HEK293 (cell line): Measurements from ENCODE around the gene ADAMTS19.
A peak's percentile ranks its signal among the peaks of the same experiment; 100 is the strongest.

ENCODE experiments used
- BCL11A ChIP-seq: fragments of 450-650 bp; formaldehyde crosslinking; IDR thresholded peaks from 2 replicates; pipeline ENCODE4 v1.5.1; 2016; ENCODE audit warnings: low read depth, missing biosample characterization, missing genetic modification characterization
- KLF10 ChIP-seq: fragments of 450-650 bp; IDR thresholded peaks from 2 replicates; pipeline ENCODE4 v1.5.1; 2018; ENCODE audit warnings: missing biosample characterization, mild to moderate bottlenecking, missing genetic modification characterization
- KLF9 ChIP-seq: fragments of 450-650 bp; formaldehyde crosslinking; IDR thresholded peaks from 2 replicates; pipeline ENCODE4 v1.5.1; 2016; ENCODE audit warnings: missing biosample characterization, missing genetic modification characterization, low read depth
- MZF1 ChIP-seq: fragments of 450-650 bp; formaldehyde crosslinking; IDR thresholded peaks from 2 replicates; pipeline ENCODE4 v1.5.1; 2017; ENCODE audit warnings: missing biosample characterization, missing genetic modification characterization, borderline replicate concordance
- PRDM6 ChIP-seq: fragments of 450-650 bp; formaldehyde crosslinking; IDR thresholded peaks from 2 replicates; pipeline ENCODE4 v1.5.1; 2017; ENCODE audit warnings: missing biosample characterization, missing genetic modification characterization
- TRIM28 ChIP-seq: IDR thresholded peaks from 2 replicates; pipeline ENCODE4 v1.6.1; 2011; ENCODE audit warnings: low read length, control low read depth, borderline replicate concordance
- YY2 ChIP-seq: fragments of 450-650 bp; formaldehyde crosslinking; IDR thresholded peaks from 2 replicates; pipeline ENCODE4 v1.5.1; 2016; ENCODE audit warnings: missing biosample characterization, missing genetic modification characterization
- ZBTB1 ChIP-seq: fragments of 450-650 bp; formaldehyde crosslinking; IDR thresholded peaks from 2 replicates; pipeline ENCODE4 v1.5.1; 2016; ENCODE audit warnings: missing biosample characterization, missing genetic modification characterization
- ZBTB11 ChIP-seq: fragments of 450-650 bp; formaldehyde crosslinking; conservative IDR thresholded peaks from 2 replicates; pipeline ENCODE4 v1.5.1; 2016; ENCODE audit warnings: low read depth, missing biosample characterization, missing genetic modification characterization
- ZBTB8A ChIP-seq: fragments of 450-650 bp; formaldehyde crosslinking; IDR thresholded peaks from 2 replicates; pipeline ENCODE4 v1.5.1; 2016; ENCODE audit warnings: missing biosample characterization, missing genetic modification characterization
- ZFP3 ChIP-seq: fragments of 450-650 bp; formaldehyde crosslinking; IDR thresholded peaks from 2 replicates; pipeline ENCODE4 v1.5.1; 2016; ENCODE audit warnings: low read depth, missing biosample characterization, missing genetic modification characterization
- ZFP37 ChIP-seq: fragments of 450-650 bp; formaldehyde crosslinking; IDR thresholded peaks from 2 replicates; pipeline ENCODE4 v1.5.1; 2016; ENCODE audit warnings: missing biosample characterization, missing genetic modification characterization
- ZNF23 ChIP-seq: fragments of 450-650 bp; formaldehyde crosslinking; IDR thresholded peaks from 2 replicates; pipeline ENCODE4 v1.5.1; 2016; ENCODE audit warnings: missing biosample characterization, missing genetic modification characterization, borderline replicate concordance
- ZNF26 ChIP-seq: fragments of 450-650 bp; formaldehyde crosslinking; IDR thresholded peaks from 2 replicates; pipeline ENCODE4 v1.5.1; 2016; ENCODE audit warnings: missing biosample characterization, missing genetic modification characterization
- ZNF280D ChIP-seq: fragments of 450-650 bp; formaldehyde crosslinking; IDR thresholded peaks from 2 replicates; pipeline ENCODE4 v1.5.1; 2016; ENCODE audit warnings: missing biosample characterization, missing genetic modification characterization
- ZNF292 ChIP-seq: fragments of 450-650 bp; formaldehyde crosslinking; IDR thresholded peaks from 2 replicates; pipeline ENCODE4 v1.5.1; 2016; ENCODE audit warnings: low read depth, missing biosample characterization, missing genetic modification characterization, borderline replicate concordance
- ZNF449 ChIP-seq: fragments of 450-650 bp; formaldehyde crosslinking; IDR thresholded peaks from 2 replicates; pipeline ENCODE4 v1.5.1; 2017; ENCODE audit warnings: missing biosample characterization, mild to moderate bottlenecking, missing genetic modification characterization, moderate library complexity
- ZNF513 ChIP-seq: fragments of 450-650 bp; IDR thresholded peaks from 2 replicates; pipeline ENCODE4 v1.5.1; 2018; ENCODE audit warnings: missing biosample characterization, missing genetic modification characterization
- ZNF529 ChIP-seq: fragments of 450-650 bp; formaldehyde crosslinking; IDR thresholded peaks from 2 replicates; pipeline ENCODE4 v1.5.1; 2017; ENCODE audit warnings: missing genetic modification characterization, missing biosample characterization; ENCODE audit not compliant: insufficient replicate concordance
- ZNF548 ChIP-seq: fragments of 450-650 bp; formaldehyde crosslinking; IDR thresholded peaks from 2 replicates; pipeline ENCODE4 v1.5.1; 2016; ENCODE audit warnings: missing biosample characterization, missing genetic modification characterization
- ZNF555 ChIP-seq: fragments of 450-650 bp; formaldehyde crosslinking; conservative IDR thresholded peaks from 2 replicates; pipeline ENCODE4 v1.5.1; 2017; ENCODE audit warnings: missing biosample characterization, mild to moderate bottlenecking, missing genetic modification characterization, inconsistent platforms
- ZNF558 ChIP-seq: fragments of 450-650 bp; formaldehyde crosslinking; IDR thresholded peaks from 2 replicates; pipeline ENCODE4 v1.5.1; 2016; ENCODE audit warnings: missing biosample characterization, missing genetic modification characterization
- ZNF610 ChIP-seq: fragments of 450-650 bp; formaldehyde crosslinking; IDR thresholded peaks from 2 replicates; pipeline ENCODE4 v1.5.1; 2016; ENCODE audit warnings: missing biosample characterization, missing genetic modification characterization, borderline replicate concordance
- ZNF747 ChIP-seq: fragments of 450-650 bp; formaldehyde crosslinking; IDR thresholded peaks from 2 replicates; pipeline ENCODE4 v1.5.1; 2016; ENCODE audit warnings: missing biosample characterization, missing genetic modification characterization
- ZNF792 ChIP-seq: fragments of 450-650 bp; formaldehyde crosslinking; IDR thresholded peaks from 2 replicates; pipeline ENCODE4 v1.5.1; 2016; ENCODE audit warnings: missing biosample characterization, missing genetic modification characterization
- ZSCAN23 ChIP-seq: fragments of 450-650 bp; formaldehyde crosslinking; IDR thresholded peaks from 2 replicates; pipeline ENCODE4 v1.5.1; 2016; ENCODE audit warnings: missing biosample characterization, missing genetic modification characterization

Gene ADAMTS19

GRCh38 chr5:129459777-129460671, at the start of gene ADAMTS19 (continued):
- TF ChIP-seq ZNF548 (tag by site-specific recombination) = no peak
- no peak for TF ChIP-seq ZNF23 (tag by site-specific recombination)
- TF ChIP-seq ZSCAN23 (tag by site-specific recombination) = no peak
- no peak for TF ChIP-seq ZNF747 (tag by site-specific recombination)
- no peak for TF ChIP-seq TRIM28
- no peak for TF ChIP-seq ZFP3
- no peak for TF ChIP-seq ZNF610 (tag by site-specific recombination)
- 0 out of 2 replicates have a peak, but pooled peaks have one; percentile 26 for TF ChIP-seq ZFP37 (tag by site-specific recombination)
- TF ChIP-seq ZNF558 = no peak
- TF ChIP-seq BCL11A (tag by site-specific recombination) = no peak
- TF ChIP-seq ZNF555 (tag by site-specific recombination) = no peak
- peak; percentile 8; the same call in 1 of the 2 replicates for TF ChIP-seq ZBTB8A (tag by site-specific recombination)
- no peak for TF ChIP-seq ZNF280D
- TF ChIP-seq ZNF513 (tag by site-specific recombination) = no peak
- TF ChIP-seq ZBTB11 (tag by site-specific recombination) = no peak
- no peak for TF ChIP-seq MZF1 (tag by site-specific recombination)
- TF ChIP-seq KLF9 = no peak
- no peak for TF ChIP-seq ZNF26
- no peak for TF ChIP-seq KLF10 (tag by site-specific recombination)
- TF ChIP-seq ZBTB1 (tag by site-specific recombination) = no peak
- no peak for TF ChIP-seq PRDM6 (tag by site-specific recombination)
- TF ChIP-seq ZNF792 (tag by site-specific recombination) = no peak
- TF ChIP-seq YY2 (tag by site-specific recombination) = no peak
- no peak for TF ChIP-seq ZNF529 (tag by site-specific recombination)
- no peak for TF ChIP-seq ZNF292 (tag by site-specific recombination)
- no peak; the same call in 1 of the 2 replicates for TF ChIP-seq ZNF449 (tag by site-specific recombination)
